Peyer's patch (tissue), 4 donors: ENCODE results near the gene SLC34A1.

Experiments
- POLR2A ChIP-seq, 2 donors: fragments of 450-650 bp; IDR thresholded peaks; one replicate each; pipeline ENCODE4 v1.5.1; 2017; ENCODE audit warnings: antibody characterized with exemption in 2 of 2, mild to moderate bottlenecking in 2 of 2, moderate library complexity in 2 of 2
- TF ChIP-seq, protein P1 (sequence below), 6 experiments: fragments of 450-650 bp in 4 of 6; fragments of 200-600 bp in 2 of 6; sonication (generic) in 1 of 6; IDR thresholded peaks; one replicate each; pipeline ENCODE4 v1.5.1; 2017 to 2019; ENCODE audit warnings: antibody characterized with exemption in 6 of 6, mild to moderate bottlenecking in 3 of 6, moderate library complexity in 1 of 6

DNA sequence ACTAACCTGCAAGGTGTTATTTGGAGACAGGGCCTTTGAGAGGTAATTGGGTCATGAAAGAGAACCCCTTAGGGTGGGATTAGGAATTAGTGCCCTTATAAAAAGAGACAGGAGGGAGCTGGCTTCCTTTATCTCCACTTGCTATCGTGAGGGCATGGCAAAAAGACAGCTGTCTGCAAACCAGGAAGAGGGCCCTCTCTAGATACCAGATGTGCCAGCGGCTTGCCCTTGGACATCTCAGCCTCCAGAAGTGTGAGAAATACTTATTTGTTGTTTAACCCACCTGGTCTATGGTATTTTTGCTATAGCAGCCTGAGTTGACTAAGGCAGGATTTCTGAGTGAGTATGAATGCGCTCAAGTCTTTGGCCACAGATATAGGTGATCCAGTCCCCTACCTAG is 27.5 kb upstream of the SLC34A1 start:
- TF ChIP-seq, protein P1, sequence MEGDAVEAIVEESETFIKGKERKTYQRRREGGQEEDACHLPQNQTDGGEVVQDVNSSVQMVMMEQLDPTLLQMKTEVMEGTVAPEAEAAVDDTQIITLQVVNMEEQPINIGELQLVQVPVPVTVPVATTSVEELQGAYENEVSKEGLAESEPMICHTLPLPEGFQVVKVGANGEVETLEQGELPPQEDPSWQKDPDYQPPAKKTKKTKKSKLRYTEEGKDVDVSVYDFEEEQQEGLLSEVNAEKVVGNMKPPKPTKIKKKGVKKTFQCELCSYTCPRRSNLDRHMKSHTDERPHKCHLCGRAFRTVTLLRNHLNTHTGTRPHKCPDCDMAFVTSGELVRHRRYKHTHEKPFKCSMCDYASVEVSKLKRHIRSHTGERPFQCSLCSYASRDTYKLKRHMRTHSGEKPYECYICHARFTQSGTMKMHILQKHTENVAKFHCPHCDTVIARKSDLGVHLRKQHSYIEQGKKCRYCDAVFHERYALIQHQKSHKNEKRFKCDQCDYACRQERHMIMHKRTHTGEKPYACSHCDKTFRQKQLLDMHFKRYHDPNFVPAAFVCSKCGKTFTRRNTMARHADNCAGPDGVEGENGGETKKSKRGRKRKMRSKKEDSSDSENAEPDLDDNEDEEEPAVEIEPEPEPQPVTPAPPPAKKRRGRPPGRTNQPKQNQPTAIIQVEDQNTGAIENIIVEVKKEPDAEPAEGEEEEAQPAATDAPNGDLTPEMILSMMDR (IDR thresholded peaks at IDR 0.05), result no peak
- no peak for TF ChIP-seq POLR2A (IDR thresholded peaks at IDR 0.05)
